HG03558 (cell line): ENCODE data around the gene RABL6.
A peak's percentile ranks its signal among the peaks of the same experiment; 100 is the strongest.
"Not testable (repeated sequence)": the region's sequence is repeated elsewhere in the genome, so short reads cannot be mapped to it uniquely, and the experiment has no call there.

Experiments
- ATAC-seq: cut with Tn5 transposase; IDR thresholded peaks from one replicate; pipeline ENCODE4 v1.9.1; 2021; ENCODE audit warnings: moderate number of reproducible peaks; ENCODE audit not compliant: unreplicated experiment; ENCODE audit errors: extremely low read depth

The RABL6 gene, protein sequence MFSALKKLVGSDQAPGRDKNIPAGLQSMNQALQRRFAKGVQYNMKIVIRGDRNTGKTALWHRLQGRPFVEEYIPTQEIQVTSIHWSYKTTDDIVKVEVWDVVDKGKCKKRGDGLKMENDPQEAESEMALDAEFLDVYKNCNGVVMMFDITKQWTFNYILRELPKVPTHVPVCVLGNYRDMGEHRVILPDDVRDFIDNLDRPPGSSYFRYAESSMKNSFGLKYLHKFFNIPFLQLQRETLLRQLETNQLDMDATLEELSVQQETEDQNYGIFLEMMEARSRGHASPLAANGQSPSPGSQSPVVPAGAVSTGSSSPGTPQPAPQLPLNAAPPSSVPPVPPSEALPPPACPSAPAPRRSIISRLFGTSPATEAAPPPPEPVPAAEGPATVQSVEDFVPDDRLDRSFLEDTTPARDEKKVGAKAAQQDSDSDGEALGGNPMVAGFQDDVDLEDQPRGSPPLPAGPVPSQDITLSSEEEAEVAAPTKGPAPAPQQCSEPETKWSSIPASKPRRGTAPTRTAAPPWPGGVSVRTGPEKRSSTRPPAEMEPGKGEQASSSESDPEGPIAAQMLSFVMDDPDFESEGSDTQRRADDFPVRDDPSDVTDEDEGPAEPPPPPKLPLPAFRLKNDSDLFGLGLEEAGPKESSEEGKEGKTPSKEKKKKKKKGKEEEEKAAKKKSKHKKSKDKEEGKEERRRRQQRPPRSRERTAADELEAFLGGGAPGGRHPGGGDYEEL

DNA sequence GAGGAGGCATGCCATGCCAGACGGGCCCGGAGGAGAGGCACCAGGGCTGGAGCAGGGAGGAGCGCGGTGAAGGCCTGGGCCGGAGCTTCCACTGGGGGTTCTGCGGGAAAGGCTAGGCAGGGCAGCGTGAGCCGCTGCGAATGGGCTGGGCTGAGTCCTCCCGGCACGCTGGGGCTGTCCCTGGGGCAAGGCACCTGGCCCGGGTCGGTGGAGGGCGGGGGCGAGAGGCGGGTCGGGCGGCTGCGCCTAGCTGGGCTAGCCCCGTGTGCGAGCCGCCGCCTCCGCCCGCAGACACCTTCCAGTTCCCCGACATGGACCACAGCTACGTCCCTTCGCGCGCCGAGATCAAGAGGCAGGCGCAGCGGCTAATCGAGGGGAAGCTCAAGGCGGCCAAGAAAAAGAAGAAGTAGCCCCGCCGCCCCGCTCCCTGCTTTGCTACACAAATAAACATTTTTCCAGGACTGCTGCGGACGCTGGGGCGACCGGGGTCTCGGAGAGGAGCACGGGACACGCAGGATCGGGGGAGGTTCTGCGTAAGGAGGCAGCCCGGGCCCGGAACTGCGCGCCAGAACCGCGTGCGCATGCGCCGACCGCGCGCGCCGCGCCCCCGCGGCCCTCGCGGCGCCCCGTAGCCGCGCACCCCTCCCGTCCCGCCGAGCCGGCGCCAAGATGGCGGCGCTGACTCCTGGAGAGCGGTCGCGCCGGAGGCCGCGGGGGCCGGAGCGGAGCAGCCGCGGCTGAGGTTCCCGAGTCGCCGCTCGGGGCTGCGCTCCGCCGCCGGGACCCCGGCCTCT, at the start of gene RABL6:
Gene RABL6, plus strand, starts transcription at position 668 of the 794 bp plus-strand sequence. CDS start 249 bp downstream, outside the sequence.
- no peak for ATAC-seq

DNA sequence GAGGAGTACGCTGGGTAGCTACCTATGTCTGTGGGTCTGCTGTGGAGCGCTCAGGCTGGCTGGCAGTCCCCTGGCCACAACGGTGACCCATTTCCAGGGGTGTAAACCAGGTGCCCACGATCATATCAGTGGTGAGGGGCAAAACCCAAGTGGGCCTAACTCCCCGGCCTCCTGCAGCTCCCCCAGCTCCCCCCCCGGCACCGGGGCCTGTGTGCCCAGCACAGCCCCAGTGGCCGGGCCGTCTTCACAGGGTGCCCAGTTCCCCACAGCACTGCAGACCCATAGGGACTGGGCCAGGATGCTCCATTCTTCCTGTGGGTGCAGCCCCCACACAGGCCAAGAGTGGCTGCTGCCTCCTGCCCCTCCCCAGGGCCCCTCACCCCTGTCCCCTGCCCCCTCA, 48.7 kb upstream of the RABL6 start:
- ATAC-seq = no peak

GRCh38 chr9:136759436-136760325, 48.1 kb upstream of the RABL6 start:
- no peak for ATAC-seq

- ATAC-seq = no peak
These were observed 47.3 kb upstream of the RABL6 start for GRCh38 chr9:136760424-136760823.

- not testable (repeated sequence) for ATAC-seq
These were observed 46.8 kb upstream of the RABL6 start for GRCh38 chr9:136760834-136761544.

DNA sequence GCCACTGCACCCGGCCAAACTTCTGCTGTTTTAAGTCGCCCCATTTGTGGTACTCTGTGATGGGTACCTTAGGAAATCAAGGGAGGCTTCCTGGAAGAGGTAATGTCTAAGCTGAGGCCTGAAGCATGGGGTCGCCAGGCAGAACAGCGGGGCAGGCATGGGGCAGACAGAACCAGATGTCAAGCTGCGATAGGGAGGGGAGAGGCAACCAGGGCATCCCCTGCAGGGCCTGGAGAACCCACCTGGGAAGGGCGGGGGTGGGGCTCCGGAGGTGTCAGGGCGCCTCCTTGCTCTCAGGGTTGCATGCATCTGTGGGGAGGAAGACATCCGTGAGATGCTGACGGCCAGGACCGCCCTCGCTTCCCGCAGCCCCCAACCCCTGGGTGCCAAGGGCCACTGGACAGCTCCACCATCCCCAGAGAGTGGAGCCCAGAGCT, 46.2 kb upstream of the RABL6 start:
- no peak for ATAC-seq

DNA sequence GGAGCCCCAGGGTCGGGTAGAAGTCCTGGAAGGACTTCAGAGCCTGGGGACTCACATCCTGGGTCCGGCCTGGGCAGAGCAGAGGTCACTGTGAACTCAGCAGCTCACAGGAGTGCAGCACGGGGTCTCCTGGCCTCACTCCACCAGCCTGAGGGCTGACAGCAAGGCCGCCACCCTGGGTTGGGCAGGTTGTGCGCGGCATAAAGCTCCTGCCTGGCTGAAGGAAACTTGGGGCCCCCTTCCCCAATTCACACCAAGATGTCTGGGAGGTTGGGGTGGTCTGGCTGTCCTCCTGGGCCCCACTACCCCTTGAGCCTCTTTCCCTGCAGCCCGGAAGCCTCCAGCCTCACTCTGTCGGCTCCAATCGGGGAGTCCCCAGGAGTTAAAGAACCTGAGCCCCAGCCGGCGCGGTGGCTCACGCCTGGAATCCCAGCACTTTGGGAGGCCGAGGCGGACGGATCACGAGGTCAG, 45.5 kb upstream of the RABL6 start:
- no peak for ATAC-seq

DNA sequence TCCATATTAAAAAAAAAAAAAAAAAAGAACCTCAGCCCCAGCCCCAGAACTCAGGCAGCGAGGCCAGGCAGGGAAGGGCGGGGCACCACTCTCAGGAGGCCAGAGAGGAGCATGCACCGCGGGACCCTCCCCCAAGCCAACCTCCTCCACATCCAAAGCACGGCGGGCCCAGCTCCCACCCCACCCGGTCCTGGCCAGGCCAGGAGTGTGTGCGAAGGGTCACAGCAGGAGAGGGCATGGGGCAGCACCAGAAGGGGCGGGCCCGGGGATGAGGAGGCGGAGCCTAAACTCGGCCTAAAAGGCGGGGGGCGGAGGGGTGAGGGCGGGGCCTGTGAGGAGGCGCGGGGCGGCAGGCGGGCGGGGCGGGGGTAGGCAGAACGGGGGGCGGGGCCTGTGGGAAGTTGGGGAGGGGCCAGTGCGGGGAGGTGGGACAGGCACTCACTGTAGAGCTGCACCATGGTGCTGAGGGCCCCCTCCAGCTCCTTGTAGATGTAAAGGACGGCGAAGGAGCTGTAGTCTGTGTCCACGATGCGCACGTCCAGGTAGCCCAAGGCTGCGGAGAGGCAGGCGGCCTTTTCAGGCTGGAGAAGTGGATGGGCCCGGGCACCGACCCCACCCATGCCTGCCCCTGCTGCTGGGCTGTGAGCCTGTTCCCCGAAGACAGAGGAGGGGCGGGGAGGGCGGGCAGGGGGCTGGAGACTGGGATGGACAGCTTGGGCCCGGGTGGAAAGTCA, 44.7 kb upstream of the RABL6 start:
- no peak for ATAC-seq

GRCh38 chr9:136763649-136764035, 44.1 kb upstream of the RABL6 start:
- ATAC-seq = no peak

- ATAC-seq = no peak
These were observed 43.4 kb upstream of the RABL6 start, which contains the start of gene LCN15 for GRCh38 chr9:136764301-136764891. Gene LCN15, minus strand, starts transcription at chr9:136764518. Its CDS starts 30 bp downstream, at chr9:136764488.

GRCh38 chr9:136765041-136765440, 42.7 kb upstream of the RABL6 start:
- no peak for ATAC-seq

DNA sequence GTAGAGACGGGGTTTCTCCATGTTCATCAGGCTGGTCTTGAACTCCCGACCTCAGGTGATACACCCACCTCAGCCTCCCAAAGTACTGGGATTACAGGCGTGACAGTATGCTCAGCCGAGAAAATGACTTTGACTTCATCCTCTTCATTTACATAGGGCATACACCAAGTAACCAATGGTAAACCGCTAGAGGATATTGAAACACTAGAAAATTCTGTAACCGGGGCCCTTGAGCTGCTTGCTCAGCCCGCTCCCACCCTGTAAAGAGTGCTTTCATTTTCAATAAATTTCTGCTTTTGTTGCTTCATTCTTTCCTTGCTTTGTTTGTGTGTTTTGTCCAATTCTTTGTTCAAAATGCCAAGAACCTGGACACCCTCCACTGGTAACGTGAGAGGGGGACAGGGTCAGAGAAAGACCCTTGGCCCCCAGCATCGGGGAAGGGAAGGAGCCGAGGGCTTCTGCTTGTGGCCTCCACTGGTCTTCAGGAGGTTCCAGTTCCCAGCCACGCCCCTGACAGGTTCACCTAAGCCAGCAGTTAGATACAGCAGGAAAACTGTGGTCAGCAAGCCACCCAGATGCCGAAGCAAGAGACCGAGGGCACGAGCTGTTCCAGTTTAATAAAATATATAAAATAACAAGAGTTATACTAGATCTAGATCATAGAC, 41.9 kb upstream of the RABL6 start:
- peak; percentile 44 for ATAC-seq

GRCh38 chr9:136766410-136767120, 41.2 kb upstream of the RABL6 start:
- ATAC-seq = not testable (repeated sequence)

- ATAC-seq = no peak
These were observed 38.0 kb upstream of the RABL6 start for GRCh38 chr9:136769710-136770191.

GRCh38 chr9:136771907-136772415, 35.8 kb upstream of the RABL6 start:
- ATAC-seq = no peak

GRCh38 chr9:136773386-136774044, 34.2 kb upstream of the RABL6 start:
- no peak for ATAC-seq
